GM19099 (cell line): ENCODE results near the gene PPM1H.
A peak's percentile ranks its signal among the peaks of the same experiment; 100 is the strongest.

Source experiments
- POLR2A ChIP-seq: IDR thresholded peaks from 3 replicates; pipeline ENCODE4 v1.6.1; 2011; ENCODE audit warnings: low read depth; ENCODE audit not compliant: insufficient read length; ENCODE audit errors: extremely low read depth

PPM1H gene

GRCh38 chr12:62602255-62603060 lies 332.5 kb downstream of the PPM1H start:
- TF ChIP-seq POLR2A, result peak; percentile 88

DNA sequence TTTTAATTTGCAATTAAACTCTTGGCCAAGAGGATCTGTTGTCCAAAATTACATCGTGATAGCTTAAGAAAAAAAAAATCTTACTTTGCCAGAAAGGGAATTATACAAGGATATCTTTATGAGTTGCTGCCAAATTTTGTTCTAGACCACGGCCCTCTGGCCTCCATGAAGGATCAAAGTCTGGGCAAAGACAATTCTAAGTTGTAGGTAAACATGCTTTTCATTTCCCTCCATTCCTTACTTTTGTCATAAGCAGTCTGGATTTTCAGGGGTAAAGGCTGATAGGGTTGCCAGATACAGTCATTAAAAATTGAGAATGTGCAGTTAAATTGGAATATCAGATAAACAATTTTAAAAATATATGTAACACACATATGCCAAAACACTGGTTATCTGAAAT lies 333.2 kb downstream of the PPM1H start:
- TF ChIP-seq POLR2A, result no peak

GRCh38 chr12:62599854-62600437 lies 335.0 kb downstream of the PPM1H start:
- no peak for TF ChIP-seq POLR2A

DNA sequence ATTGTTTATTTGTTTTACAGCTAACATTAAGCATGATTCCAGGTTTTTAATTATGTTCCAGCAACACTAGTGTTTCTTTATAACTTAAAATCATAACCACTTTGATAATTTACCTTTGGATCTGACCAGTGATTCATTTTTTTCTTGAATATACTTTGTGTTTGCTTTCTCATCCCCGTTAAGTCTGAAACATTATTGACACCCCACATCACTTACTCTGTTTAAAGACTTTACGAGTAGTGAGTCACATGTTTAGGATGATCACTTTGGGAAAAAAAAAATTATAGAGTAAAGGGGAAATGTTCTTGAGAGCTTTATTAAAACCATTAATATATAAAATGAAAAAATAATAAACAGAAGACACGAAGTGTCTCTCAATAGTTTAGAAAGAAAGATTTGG lies 336.1 kb downstream of the PPM1H start:
- no peak for TF ChIP-seq POLR2A

- no peak for TF ChIP-seq POLR2A
Measured at GRCh38 chr12:62597253-62597652, 337.7 kb downstream of the PPM1H start.
